Measurements from ENCODE around the gene DERL3.

GRCh38 chr22:23789638-23790037, 49.2 kb downstream of the DERL3 start:
- TF ChIP-seq CTCF (IDR thresholded peaks at IDR 0.05) (no peak), POLR2A (IDR thresholded peaks at IDR 0.05) (no peak)
